Natural killer cell treated with Interleukin-12 subunit alpha and Interleukin-12 subunit beta and Interleukin-15 and Interleukin-18, amount 100 ng/mL, for 72 hours (primary cell): Measurements from ENCODE around the gene KCNAB2. TPM values are rescaled to one million over a fixed set of nuclear protein-coding genes. Genes with fewer than 3 reads are reported as not detected.

ENCODE experiments used
- ATAC-seq, 2 donors: fragments of 150-1000 bp; cut with Tn5 transposase in 1 of 2; sonication (Bioruptor Pico), chemical (Tn5 transposase) in 1 of 2; 2 replicates each; pipeline ENCODE4 v1.10.0; 2021
- DNase-seq: peaks from one replicate; pipeline ENCODE4 v3.0.0; 2022; ENCODE audit warnings: low spot score
- H3K27ac Mint-ChIP-seq, 2 donors: 1 replicate in 1 of 2; 2 replicates in 1 of 2; pipeline ENCODE4 v1.8.0; 2022; ENCODE audit warnings: mixed read lengths in 2 of 2, mild to moderate bottlenecking in 1 of 2, moderate library complexity in 1 of 2
- H3K27me3 Mint-ChIP-seq, 2 donors: 1 replicate in 1 of 2; 2 replicates in 1 of 2; pipeline ENCODE4 v1.8.0; 2022; ENCODE audit warnings: mixed read lengths in 2 of 2
- H3K36me3 Mint-ChIP-seq: one replicate; pipeline ENCODE4 v1.8.0; 2022; ENCODE audit warnings: mixed read lengths
- H3K4me1 Mint-ChIP-seq, 2 donors: 1 replicate in 1 of 2; 2 replicates in 1 of 2; pipeline ENCODE4 v1.8.0; 2022; ENCODE audit warnings: low read depth in 2 of 2, mixed read lengths in 2 of 2, mild to moderate bottlenecking in 1 of 2
- H3K4me3 Mint-ChIP-seq: one replicate; pipeline ENCODE4 v1.8.0; 2022; ENCODE audit warnings: mixed read lengths
- H3K9me3 Mint-ChIP-seq: 2 replicates; pipeline ENCODE4 v1.8.0; 2022; ENCODE audit warnings: mixed read lengths
- total RNA-seq, 2 donors: library from RNA; stranded (reverse); gene quantifications; one replicate each; pipeline ENCODE4 v1.2.3, GENCODE V29; 2022

The KCNAB2 gene
- total RNA-seq, 2 donors from 2014 or later, result 157 to 360 TPM

DNA sequence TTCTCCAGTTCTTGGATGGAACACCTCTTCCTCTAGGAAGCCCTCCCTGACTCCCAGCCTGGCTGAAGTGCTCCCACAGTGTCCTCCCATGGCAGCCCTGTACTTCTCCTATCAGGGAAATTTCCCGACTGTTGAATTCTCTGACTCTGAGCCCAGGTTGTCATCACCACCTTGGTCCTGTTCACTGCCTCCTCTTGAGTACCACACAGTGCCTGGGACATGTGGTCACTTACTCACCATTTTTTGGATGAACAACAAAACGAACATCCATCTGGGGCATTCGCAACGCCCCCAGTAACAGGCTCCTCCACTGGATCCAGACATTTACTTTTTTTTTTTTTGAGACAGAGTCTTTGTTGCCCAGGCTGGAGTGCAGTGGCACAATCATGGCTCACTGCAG is 97.0 kb downstream of the KCNAB2 start:
- Mint-ChIP-seq H3K4me1 (no peaks in the 10 kb centered on the region), H3K4me3 (no peak overlapping the region), H3K9me3 (no peaks in the 10 kb centered on the region), H3K27ac (no peak overlapping the region), H3K36me3 (no peaks in the 10 kb centered on the region), H3K27me3 (no peaks in the 10 kb centered on the region)
- ATAC-seq (no peak), DNase-seq (no peak)

DNA sequence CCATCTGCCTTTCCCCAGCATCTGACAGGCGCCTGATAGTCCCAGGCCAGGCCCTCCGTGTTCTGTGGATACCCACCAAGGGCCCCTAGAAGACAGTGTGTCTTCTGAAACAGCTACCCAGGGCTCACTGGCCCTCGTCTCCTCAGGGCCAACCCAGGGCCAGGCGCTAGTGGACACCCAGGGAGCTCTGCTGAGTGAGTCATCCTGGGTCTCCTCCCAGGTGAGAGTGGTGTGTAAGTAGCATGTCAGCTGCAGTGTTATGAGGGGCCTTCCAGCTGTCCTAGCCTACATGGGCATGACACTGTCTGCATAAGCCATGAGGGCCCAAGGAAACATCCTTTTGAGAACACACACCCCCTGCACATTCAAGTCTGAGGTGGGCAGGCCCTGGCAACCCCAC is 97.7 kb downstream of the KCNAB2 start:
- Mint-ChIP-seq H3K4me1 (no peaks in the 10 kb centered on the region), H3K27me3 (no peaks in the 10 kb centered on the region), H3K4me3 (no peak overlapping the region), H3K36me3 (no peaks in the 10 kb centered on the region), H3K9me3 (no peaks in the 10 kb centered on the region), H3K27ac (no peak overlapping the region)
- no peak for ATAC-seq
- no peak for DNase-seq

DNA sequence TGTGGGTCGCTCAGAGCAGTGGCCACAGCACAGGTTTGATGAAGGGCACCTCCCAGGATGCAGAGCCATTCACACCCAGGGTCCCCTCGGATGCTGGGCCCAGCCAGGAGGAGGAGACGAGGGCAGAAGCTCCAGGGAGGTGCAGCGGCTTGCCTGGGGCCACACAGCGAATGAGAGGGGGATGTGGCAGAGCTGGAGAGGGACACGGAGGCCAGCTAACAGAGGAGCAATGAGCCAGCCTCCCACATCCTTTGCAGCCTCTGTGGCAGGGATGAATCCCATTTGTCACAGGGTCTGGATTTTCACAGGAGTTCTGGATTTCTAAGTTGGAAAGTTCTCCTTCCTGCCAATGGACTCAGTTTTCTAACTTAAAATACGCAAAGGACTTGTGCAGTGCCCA is 98.5 kb downstream of the KCNAB2 start:
- H3K9me3 Mint-ChIP-seq, result no peaks in the 10 kb centered on the region
- H3K27me3 Mint-ChIP-seq, result no peaks in the 10 kb centered on the region
- no peak for DNase-seq
- no peak overlapping the region for H3K4me3 Mint-ChIP-seq
- ATAC-seq, result no peak
- no peak overlapping the region for H3K27ac Mint-ChIP-seq
- no peaks in the 10 kb centered on the region for H3K4me1 Mint-ChIP-seq
- no peaks in the 10 kb centered on the region for H3K36me3 Mint-ChIP-seq

DNA sequence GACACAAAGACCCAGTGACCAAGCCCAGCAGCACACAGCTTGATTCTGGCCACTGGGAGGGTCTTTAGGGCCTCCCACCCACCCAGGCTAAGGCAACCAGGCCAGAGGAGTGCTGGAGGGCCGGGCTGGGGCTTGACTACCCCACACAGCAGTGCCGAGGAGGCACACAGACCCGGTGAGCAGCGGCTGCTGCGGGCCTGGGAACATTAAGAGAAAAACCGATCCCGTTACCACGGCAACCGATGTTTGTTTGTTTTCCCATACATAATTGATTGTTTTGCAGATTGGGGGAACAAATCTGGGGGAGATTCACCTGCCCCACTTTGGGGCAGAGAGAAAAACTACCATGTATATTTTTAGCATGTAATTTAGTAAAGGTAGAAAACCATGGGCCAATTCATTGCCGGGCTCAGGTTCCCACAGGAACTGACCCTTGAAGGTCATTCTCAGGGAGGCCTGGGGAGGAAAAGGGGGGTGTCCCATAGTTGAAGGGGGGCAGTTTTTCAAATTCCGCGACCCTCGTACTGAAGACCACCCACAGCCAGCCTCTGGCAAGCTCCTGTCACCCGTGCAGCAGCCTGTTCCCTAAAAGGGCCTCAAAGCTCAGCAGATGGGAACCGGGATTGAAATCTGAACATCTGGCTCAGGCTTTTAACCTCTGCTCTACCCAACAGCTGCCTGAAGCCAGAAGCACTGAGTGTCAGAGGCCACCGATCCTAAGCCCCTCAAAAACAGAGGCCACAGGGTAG is 99.1 kb downstream of the KCNAB2 start:
- Mint-ChIP-seq H3K36me3 (no peaks in the 10 kb centered on the region), H3K4me1 (no peaks in the 10 kb centered on the region), H3K9me3 (no peaks in the 10 kb centered on the region), H3K4me3 (no peak overlapping the region), H3K27me3 (no peaks in the 10 kb centered on the region), H3K27ac (no peak overlapping the region)
- no peak for DNase-seq
- no peak for ATAC-seq

DNA sequence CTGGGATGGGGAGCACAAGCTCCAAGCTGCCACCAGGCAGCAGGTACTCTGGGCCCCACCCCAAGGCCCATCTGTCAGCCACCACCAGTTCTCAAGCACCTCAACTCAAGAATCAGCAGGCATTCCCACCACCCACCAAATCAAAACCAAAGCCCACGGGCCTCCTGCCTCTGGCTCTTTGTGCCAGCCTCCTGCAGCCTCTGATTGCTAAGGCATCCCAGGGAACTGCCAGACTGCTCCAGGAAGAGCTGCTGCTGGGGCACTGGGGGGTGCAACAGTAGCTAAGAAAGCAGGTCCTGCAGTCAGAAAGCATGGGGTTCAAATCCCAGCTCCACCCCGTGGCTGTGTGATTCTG is 99.7 kb downstream of the KCNAB2 start:
- H3K4me1 Mint-ChIP-seq, result no peaks in the 10 kb centered on the region
- DNase-seq (no peak), ATAC-seq (no peak)
- no peak overlapping the region for H3K27ac Mint-ChIP-seq
- H3K4me3 Mint-ChIP-seq, result no peak overlapping the region
- no peaks in the 10 kb centered on the region for H3K27me3 Mint-ChIP-seq
- no peaks in the 10 kb centered on the region for H3K36me3 Mint-ChIP-seq
- H3K9me3 Mint-ChIP-seq, result no peaks in the 10 kb centered on the region

DNA sequence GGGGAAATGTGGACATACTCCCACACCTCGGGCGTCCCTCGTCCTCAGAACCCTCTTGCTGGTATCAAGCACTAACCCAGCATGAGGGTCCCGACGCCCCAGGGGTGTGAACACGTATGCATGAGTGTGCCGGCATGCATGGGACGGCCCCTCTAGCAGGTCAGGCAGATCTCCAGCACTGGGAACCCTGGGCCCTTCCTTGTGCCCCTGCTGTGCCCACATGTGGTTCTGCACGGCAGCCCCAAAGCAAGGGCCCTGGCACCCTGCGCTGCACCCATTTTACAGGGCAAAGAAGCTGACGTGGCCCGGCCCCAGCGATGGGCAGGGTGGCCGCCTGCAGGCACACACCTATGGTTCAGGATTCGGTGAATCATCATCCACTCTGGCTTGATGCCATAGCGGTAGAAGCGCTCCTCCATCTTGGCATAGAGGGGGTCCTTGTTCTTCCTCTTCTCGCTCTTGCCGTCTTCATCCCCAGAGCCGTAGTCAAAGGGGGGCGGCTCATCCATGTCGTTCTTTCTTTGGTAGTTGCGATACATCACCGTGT is 100.2 kb downstream of the KCNAB2 start:
- no peaks in the 10 kb centered on the region for H3K27me3 Mint-ChIP-seq
- no peaks in the 10 kb centered on the region for H3K4me1 Mint-ChIP-seq
- H3K9me3 Mint-ChIP-seq, result no peaks in the 10 kb centered on the region
- DNase-seq (no peak), ATAC-seq (no peak)
- H3K36me3 Mint-ChIP-seq, result no peaks in the 10 kb centered on the region
- no peak overlapping the region for H3K27ac Mint-ChIP-seq
- no peak overlapping the region for H3K4me3 Mint-ChIP-seq

DNA sequence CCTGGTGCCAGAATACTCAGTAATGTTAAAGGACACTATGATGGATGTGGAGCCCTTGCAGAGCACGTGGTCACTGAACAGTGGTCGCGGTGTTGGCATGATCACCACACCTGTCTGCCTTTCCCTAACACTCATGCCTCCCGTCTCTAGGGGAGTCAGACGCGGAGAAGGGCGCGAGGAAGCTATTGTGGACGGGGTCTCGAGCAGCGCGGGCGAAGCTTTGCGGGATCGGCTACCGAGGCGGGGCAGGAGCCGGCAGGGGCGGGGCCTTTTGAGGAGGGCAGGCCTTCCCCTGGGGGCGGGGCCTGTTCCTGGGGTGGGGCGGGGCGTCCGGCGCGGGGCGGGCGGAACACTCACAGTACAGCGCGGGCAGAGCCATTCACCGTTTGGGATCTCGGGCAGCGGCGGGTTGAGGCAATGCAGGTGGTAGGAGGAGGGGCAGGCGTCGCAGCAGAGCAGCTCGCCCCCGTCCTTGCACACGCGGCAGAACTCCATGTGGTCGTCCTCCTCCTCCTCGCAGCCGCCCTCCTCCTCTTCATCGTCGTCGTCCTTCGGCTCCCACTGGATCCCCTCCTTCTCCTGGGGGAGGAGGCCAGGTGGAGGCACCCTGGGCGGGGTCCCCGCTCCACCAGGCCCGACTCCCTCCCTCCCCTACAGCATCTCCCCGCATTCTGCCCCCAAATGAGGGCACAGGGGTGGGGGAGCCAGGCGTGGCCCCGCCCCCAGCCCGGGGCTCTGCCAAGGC is 103.0 kb downstream of the KCNAB2 start:
- no peaks in the 10 kb centered on the region for H3K4me1 Mint-ChIP-seq
- H3K36me3 Mint-ChIP-seq, result no peaks in the 10 kb centered on the region
- DNase-seq, result no peak
- no peaks in the 10 kb centered on the region for H3K27me3 Mint-ChIP-seq
- peak overlapping the region; percentile 47 for H3K4me3 Mint-ChIP-seq
- H3K9me3 Mint-ChIP-seq, result no peaks in the 10 kb centered on the region
- H3K27ac Mint-ChIP-seq, result no peak overlapping the region
- peak; percentile 83 to 92 for ATAC-seq

DNA sequence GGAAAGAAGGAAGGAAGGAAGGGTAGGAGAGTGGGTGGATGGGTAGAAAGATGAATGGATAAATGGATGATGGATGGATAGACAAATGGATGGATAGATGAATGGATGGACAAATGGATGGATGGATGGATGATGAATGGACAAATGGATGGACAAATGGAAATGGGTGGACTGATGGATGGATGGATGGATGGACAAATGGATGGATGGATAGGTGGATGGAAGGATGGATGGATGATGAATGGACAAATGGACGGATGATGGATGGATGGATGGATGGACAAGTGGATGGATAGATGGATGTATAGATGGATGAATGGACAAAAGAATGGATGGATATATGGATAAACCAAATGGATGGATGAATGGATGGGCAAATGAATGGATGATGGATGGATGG is 103.9 kb downstream of the KCNAB2 start:
- no peaks in the 10 kb centered on the region for H3K36me3 Mint-ChIP-seq
- DNase-seq (no peak), ATAC-seq (no peak)
- H3K9me3 Mint-ChIP-seq, result no peaks in the 10 kb centered on the region
- no peaks in the 10 kb centered on the region for H3K27me3 Mint-ChIP-seq
- no peaks in the 10 kb centered on the region for H3K4me1 Mint-ChIP-seq
- H3K27ac Mint-ChIP-seq, result no peak overlapping the region
- H3K4me3 Mint-ChIP-seq, result no peak overlapping the region

DNA sequence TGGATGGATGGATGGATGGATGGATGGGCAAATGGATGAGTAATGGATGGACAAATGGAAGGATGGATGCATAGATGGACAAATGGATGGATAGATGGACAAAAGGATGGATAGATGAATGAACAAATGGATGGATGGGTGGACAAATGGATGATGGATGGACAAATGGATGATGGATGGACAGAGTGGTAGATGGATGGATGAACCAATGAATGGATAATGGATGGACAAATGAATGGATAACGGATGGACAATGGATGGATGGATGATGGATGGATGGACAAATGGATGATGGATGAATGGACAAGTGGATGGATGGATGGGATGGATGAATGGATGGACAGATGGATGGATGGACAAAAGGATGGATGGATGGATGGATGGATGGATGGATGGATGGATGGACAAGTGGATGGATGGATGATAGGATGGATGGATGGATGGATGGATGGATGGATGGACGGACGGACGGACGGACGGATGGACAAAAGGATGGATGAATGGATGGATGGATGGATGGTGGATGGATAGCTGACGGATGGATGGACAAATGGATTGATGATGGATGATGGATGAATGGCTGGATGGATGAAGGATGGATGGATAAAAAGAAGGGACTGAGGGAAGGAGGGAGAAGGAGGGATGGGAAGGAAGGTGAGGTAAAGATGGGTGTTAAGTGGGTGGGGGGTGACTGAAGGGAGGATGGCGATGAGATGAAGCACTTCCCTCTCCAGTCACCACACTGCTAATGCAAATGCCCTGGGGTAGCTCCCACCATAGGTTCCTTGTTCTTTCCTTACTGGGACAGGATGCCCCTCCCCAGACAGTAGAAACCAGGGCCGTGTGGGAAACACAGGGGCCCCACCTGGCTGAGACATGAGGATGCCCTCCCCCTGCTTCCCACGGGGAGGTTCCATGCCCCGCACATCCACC is 104.6 kb downstream of the KCNAB2 start:
- no peak overlapping the region for H3K4me3 Mint-ChIP-seq
- no peak overlapping the region for H3K27ac Mint-ChIP-seq
- DNase-seq (no peak), ATAC-seq (no peak)
- H3K4me1 Mint-ChIP-seq, result no peaks in the 10 kb centered on the region
- no peaks in the 10 kb centered on the region for H3K27me3 Mint-ChIP-seq
- no peaks in the 10 kb centered on the region for H3K9me3 Mint-ChIP-seq
- no peaks in the 10 kb centered on the region for H3K36me3 Mint-ChIP-seq

Other genes starting within 250 kb of the KCNAB2 start
- gene NPHP4, start 53.5 kb upstream of the KCNAB2 start, total RNA-seq, result 10 to 100 TPM; 27.6 to 58.5 TPM
- gene CHD5, start 134.4 kb downstream of the KCNAB2 start, total RNA-seq, result under 1 TPM; 0.31 to 0.78 TPM
- 100 to 1,000 TPM; 209 to 355 TPM for gene RPL22, start 153.7 kb downstream of the KCNAB2 start, total RNA-seq
- gene RNF207, start 160.2 kb downstream of the KCNAB2 start, total RNA-seq, result 10 to 100 TPM in 1 of 2 donors, 1 to 10 TPM in 1; 4.2 to 14.2 TPM
- 10 to 100 TPM; 44.1 to 71.4 TPM for gene ICMT, start 190.1 kb downstream of the KCNAB2 start, total RNA-seq
- gene HES3, start 198.3 kb downstream of the KCNAB2 start, total RNA-seq, result not detected
- 1 to 10 TPM; 4.6 to 5.6 TPM for gene GPR153, start 215.2 kb downstream of the KCNAB2 start, total RNA-seq